HG02678 (cell line): ENCODE measurements around the gene PRH1.

ENCODE experiments used
- ATAC-seq: cut with Tn5 transposase; IDR thresholded peaks from one replicate; pipeline ENCODE4 v1.9.1; 2021; ENCODE audit warnings: mild to moderate bottlenecking, moderate library complexity; ENCODE audit not compliant: unreplicated experiment

PRH1 gene

DNA sequence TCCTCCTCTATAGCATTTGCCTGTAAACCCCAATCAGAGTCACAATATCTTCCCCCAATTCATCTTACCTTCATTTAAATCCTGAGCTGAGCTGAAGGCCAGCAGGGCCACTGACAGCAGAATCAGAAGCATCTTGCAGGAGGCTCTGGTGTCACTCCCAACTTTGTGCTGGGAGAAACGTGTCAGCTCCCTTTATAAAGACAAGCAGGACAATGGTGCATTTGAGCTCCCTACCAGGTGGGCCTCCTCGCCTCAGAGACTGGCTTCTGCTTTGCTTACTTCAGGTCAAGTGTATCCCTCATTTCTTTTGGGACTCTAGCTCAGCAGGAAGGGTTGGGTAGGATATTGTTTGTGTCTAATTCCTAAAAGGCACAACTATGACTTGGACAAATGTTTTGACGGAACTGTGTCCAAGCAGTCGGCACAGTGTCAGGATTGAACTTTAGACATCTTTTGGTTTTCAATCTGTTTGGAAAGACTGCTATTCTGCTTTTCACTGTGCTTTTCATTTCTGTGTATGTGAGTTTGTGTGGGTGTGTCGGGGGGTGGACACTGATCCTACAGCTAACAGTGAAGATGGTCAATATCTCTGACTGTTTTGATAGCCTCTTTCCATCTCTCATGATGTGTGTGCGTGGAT is at the start of gene PRH1:
Gene PRH1 (minus strand): TSS at position 170 of the 640 bp plus-strand sequence. CDS start 38 bp downstream, at position 132.
- no peak for ATAC-seq

DNA sequence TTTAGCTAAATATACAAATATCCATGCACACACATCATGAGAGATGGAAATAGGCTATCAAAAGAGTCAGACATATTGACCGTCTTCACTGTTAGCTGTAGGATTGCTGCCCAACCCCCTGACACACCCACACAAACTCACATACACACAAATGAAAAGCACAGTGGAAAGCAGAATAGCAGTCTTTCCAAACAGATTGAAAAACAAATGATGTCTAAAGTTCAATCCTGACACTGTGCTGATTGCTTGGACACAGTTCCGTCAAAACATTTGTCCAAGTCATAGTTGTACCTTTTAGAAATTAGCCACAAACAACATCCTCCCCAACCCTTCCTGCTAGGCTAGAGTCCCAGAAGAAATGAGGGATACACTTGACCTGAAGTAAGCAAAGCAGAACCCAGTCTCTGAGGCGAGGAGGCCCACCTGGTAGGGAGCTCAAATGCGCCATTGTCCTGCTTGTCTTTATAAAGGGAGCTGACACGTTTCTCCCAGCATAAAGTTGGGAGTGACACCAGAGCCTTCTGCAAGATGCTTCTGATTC is 44.8 kb upstream of the PRH1 start, which contains the start of gene PRH2:
Gene PRH2 (plus strand): TSS at position 491 of the 541 bp plus-strand sequence. CDS start 38 bp downstream, at position 529.
- no peak for ATAC-seq

DNA sequence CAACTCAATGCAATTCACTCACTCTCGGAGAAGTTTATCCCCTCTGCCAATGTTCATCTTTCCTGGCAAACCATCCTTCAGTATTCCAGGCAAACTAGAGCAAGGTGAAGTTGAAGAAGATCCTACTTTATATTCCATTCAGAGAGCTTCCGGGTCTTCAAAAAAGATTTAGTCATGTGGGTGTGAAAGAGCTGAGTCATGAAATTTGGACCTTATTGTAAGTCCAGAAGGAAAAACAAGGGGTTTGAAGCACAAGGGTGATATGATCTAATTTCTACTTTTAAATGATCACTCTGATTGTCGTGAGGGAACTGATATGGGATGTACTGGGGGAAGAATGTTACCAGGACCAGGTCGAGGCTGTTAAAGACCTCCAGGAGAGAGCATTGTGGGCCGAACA is 42.2 kb upstream of the PRH1 start:
- ATAC-seq, result no peak

DNA sequence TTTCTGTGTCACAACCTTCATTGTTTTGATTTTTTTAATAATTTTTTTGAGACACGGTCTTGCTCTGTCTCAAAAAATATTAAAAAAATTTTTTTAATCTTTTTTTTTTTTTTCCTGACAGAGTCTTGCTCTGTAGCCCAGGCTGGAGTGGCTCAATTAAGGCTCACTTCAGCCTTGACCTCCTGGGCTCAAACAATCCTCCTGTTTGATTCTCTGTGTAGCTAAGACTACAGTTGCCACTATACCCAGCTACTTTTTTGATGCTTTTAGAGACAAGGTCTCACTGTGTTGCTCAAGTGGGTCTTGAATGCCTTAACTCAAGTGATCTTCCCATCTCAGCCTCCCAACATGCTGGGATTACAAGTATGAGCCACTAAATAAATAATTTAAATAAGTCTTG is 35.8 kb upstream of the PRH1 start:
- no peak for ATAC-seq

DNA sequence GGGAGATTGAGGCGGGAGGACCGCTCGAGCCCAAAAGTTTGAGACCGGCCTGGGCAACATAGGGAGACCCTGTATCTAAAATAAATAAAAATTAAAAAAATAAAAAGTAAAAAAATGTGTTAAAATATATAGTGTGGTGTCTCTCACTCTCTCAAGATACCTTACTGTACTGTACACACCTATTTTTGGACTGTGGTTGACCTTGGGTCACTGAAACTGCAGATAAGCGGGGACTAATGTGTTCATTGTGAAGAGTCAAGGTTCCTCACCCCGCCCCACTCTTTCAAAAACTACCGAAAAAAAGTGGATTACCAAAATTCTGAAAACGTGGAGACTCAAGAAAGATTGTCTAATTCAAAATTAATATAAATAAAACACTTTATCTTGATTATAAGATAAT is 26.3 kb upstream of the PRH1 start:
- ATAC-seq, result no peak

DNA sequence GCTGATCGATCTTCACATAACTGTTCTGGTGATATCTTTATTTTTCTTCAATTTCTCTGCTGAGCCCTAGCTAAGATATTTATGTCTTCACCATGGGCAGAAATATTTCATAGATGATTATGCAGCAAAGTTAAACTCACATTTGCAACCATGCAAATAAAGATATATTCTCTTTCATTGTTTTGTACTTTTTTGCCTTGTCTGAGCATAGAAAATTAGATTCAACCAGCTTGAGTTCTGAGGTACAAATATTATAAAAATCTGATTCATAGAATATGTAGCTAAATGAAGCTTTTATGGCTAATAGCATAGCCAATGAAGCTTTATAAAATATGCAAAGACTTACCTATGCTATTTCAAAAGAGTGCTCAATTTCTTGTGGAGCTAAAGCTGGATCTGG is 25.4 kb upstream of the PRH1 start, which contains the start of gene TAS2R13:
Gene TAS2R13 (minus strand): TSS at position 101 of the 400 bp plus-strand sequence. CDS start 264 bp downstream, outside the sequence.
- ATAC-seq, result no peak

DNA sequence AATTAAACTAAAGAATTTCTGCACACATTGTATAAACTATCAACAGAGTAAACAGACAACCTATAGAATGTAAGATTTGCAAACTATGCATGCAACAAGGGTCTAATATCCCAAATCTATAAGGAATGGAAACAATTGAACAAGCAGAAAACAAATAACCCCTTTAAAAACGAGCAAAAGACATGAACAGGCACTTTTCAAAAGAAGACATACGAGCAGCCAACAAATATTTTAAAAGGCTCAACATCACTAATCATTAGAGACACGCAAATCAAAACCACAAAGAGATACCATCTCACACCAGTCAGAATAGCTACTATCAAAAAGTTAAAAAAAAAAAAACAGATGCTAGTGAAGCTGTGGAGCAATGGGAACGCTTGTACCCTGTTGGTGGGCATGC is 20.6 kb upstream of the PRH1 start:
- no peak for ATAC-seq

DNA sequence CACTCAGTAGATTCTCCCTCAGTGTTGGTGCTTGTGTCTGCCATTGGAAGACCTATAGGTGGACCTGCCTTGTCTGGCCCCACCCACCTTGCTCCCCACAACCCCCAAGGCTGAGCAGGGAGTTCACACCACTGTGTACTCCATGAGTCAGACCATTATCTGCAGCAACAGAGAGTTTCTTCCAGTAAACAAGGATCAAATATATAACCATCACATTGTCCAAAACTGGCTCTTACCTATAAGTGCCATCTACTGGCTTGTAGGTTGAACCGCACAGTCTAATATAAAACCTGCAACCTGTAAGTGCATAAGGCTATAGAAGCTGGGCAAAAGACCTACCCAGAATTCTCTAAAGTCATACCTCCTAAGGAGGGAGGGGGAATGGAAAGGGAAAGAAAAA is 17.4 kb upstream of the PRH1 start:
- ATAC-seq, result no peak

DNA sequence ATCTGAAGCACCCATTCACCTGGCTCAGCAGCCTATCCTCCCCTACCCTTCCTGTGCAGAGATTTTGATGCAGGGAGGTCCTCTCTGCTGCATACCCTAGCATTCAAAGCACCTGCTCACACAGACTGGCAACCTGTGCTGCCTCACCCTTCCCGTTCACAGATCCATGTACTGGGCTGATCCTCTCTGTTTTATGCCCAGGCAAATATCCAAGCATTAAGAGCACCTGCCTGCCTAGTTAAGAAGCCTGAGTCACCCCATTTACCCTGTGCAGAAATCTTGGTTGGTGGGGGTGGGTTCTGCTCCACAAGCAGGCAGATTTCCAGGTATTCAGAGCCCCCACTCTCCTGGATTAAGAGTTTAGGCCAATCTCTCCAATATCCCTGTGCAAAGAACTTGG is 16.9 kb upstream of the PRH1 start:
- ATAC-seq, result no peak

DNA sequence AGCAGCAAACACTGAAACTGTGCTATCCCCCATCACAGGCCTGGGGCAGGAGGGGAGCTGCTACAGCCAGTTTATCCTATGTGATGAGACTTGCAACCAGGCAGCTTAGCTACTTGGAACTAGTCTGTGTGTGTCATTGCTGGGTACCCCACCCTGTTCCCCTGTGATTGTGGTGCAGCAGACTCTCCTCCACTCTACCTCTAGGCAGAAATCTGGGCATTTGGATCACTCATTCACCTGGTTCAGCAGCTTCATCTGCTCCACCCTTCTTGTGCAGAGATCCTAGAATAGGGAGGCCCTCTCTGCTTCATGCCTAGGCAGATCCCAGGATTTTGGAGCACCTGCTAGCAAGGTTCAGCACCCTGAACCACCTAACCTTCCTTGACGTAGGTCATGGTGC is 16.5 kb upstream of the PRH1 start:
- no peak for ATAC-seq

DNA sequence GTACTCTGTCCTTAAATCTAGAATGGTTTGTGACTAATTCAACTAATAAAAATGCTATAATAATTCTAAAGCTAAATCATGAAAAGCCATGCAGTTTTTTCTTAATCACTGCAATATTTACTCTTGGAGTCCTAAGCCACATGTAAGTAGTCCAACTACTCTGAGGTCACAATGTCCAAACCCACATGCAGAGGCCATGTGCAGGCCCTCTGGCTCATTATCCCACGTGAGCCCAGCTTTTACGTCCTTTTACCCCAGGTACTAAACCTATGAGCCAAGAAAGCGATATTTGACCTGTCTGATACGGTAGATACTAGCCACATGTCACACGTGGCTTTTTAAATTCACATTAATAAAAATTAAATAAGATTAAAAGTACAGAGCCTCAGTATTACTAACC is 12.8 kb upstream of the PRH1 start:
- ATAC-seq, result no peak

DNA sequence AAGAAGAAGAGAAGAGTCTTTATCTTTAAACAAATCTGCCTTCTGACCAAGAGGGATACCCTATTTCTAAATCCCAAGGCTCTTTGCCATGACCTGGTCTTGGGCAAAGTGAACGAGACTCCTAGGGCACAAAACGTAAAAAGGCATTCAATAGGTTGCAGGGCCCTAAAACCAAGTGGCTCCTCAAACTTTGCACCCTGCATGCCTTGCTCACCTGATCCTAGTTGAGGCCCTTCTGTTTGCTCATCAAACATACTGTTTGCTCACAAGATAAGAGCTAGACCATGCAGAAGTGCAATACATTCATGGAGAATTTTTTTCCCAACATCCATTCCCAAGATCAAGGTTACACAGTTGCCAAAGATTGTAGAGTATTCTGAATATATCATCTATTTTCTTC is 7.9 kb upstream of the PRH1 start:
- no peak for ATAC-seq

DNA sequence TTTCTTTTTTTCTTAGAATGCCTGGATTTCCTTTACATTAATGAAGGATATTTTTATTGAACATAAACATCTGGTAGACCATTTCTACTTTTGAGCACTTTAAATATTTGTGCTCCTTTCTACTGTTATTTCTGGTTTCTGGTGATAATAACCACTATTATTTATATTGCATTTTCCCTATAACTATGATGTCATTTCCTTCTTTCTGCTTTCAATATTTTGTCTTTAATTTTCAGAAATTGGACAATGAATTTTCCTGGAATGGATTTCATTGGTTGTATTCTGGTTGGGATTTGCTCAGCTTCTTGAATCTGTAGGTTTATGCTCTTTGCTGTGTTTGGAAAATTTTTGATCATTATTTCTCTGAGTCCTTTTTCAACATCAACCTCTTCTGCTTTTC is 5.2 kb upstream of the PRH1 start:
- no peak for ATAC-seq

DNA sequence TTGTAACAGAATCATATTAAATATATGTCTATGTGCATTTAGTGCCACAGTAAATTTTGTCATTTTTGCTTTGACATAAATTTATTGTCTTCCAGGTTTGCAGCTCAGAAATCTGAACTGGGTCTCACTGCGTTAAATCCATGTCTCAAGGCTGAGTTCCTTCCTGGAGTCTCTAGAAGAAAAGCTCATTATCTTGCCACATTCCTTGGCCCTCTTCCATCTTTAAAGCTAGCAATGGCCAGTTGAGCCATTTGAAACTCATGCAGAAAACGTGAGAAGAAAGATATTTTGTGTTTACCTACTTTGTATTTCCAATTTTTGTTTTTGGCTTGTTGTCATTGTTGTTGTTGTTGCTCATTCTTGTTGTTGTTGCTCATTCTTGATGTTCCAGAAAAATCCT is 10.7 kb downstream of the PRH1 start:
- ATAC-seq, result no peak

DNA sequence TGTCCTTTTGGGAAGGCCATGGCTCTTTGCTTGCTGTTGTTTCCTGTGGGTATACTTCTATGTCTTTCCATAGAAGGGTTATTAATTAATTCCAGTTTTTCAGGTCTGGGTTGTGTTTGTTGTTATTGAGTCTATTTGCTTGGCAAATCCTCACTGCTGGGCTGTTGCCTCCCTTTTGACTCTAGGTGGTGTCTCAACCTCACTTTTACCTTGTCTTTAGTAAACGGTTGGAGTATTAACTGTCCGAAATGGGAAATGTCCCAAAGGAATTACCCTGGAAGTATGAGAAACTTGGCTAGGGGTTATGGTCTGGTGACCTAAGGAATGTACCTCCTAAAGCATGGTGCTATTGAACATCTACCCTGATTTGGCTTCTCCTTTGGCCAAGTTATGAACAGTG is 16.7 kb downstream of the PRH1 start:
- ATAC-seq, result no peak

DNA sequence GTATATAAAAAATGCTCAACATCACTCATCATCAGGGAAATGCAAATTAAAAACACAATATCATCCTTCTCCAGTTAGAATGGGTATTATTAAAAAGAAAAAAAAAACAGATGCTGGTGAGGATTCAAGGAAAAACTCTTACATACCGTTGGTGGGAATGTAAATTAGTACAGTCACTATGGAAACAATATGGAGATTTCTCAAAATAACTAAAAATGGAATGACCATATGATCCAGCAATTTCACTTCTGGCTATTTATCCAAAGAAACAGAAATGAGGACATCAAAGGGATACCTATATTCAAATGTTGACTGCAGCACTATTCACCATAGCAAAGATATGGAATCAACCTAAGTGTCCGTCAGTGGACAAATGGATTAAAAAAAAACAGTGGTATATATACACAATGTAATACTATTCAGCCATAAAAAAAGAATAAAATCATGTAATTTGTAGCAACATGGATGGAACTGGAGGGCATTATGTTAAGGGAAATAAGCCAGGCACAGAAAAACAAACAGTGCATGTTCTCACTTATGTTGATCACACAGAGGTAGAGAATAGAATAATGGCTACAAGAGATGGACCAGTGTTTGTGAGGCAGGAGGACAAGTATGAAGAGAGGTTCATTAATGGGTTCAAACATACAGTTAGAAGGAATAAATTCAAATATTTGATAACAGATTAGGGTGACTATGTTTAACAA is 20.4 kb downstream of the PRH1 start:
- ATAC-seq, result no peak

DNA sequence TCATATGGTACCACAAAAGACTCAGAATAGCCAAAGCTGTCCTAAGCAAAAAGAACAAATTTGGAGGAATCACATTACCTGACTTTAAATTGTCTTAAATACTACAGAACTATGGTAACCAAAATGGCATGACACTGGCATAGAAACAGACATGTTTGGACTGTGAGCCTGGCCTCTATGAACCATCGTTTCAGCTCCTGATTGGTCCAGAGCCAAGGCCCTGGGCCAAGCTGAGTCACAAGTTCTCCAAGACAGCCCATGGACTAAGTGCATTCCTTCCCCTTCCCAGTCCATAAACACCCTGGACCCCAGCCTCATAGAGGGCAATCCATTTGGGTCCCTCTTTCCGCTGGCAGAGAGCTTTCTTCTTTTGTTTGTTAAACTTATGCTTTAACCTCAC is 22.7 kb downstream of the PRH1 start:
- no peak for ATAC-seq

DNA sequence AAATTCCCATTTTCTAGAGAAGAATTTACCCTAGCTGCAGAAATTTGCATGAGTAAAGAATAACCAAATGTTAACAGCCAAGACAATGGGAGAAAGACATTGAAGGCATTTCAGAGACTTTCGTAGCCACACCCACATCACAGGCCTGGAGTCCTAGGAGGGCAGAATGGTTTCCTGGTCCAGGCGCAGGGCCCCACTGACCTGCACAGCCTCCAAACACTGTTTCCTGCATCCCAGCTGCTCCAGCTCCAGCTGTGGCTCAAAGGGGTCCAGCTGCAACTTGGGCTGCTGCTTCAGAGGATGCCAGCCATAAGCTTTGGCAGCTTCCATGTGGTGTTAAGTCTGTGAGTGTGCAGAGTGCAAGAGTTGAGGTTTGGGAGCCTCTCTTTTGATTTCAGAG is 28.2 kb downstream of the PRH1 start:
- no peak for ATAC-seq

DNA sequence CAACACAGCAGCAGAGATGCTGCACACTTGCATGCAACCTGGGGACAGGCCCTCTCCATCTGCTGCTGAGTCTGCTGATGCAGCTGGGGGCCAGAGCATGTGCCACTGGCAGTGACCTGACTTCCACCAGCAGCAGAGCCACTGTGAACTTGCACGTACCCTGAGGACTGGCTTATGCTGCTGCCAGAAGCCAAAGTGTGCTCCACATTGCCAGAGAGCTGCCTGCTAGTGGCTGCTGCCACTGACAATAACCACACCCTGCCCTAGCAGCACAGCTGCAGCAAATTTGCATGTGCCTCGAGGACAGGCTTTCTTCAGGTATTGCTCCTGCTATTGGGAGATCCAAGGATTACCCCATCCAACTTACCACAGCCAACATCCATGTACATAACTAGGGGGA is 30.3 kb downstream of the PRH1 start:
- ATAC-seq, result no peak

DNA sequence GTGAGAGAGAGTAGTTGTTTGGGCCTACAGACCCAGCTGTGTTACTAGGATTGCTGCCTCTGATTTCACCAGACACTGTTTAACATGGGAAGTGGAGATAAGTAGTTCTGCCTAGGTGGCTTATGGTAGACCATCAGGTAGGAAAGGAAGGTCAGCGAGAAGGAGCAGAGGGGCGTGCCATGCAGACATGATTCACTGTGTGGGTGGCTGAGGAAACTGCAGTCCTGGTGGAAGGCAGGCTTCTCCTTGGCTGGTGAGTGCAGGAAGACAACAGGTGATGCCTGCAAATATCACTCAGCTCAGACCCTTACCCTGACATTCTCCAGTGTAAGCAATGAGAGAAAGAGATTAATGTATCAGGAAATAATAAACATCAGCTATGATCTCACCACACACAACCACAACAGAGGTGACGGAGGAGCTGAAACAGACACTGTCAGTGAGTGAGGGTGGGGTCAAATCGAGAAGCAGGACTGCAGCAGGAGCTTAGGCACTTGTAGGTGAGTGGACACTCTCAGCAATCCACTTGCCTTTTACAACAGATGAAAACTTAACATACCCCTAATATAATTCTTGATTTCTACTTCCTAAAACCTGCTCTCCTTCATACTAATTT is 32.7 kb downstream of the PRH1 start:
- no peak for ATAC-seq

DNA sequence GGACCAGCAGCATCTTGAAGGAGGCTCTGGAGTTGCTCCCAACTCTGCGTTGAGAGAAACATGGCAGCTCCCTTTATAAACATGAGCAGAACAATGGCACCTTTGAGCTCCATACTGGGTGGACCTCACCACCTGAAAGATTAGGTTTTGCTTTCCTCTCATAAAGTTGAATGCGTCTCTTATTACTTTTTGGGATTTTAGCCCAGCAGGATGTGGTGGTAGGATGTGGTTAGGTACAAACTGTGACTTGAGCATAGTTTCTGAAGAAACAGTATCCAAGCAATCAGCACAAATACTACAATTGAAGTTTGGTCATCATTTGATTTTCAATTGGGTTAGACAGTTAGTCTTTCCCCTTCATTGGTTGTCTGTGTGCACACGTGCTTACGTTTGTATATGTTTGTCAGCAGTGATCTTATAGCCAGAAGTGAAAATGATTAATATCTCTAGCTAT is 34.6 kb downstream of the PRH1 start, which contains the start of gene PRR4:
Gene PRR4 (minus strand): TSS at position 51 of the 454 bp plus-strand sequence. CDS start 38 bp downstream, at position 13.
- ATAC-seq, result no peak

DNA sequence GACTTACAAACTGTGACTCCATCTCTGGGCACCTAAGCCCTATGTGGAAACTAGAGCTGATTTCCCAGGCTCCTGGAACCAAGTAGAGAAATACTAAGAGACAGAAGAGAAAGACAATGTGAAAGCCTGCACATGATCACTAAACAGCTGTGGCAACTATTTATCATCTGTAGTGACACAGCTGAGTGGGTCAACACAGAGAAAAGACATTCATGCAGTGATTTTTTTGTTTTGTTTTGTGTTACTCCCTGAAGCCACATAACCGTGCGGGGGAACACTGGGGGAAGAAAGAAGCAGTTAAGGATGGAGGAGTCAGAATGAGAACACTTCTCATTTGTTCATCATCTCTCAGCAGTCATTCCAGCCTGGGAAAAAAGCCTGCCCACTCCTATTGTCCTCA is 36.3 kb downstream of the PRH1 start:
- no peak for ATAC-seq
